Activated naive CD4-positive, alpha-beta T cell (primary cell): ENCODE measurements around the gene GGCX.
"Not testable (repeated sequence)": the region's sequence is repeated elsewhere in the genome, so short reads cannot be mapped to it uniquely, and the experiment has no call there.

Experiments used
- DNase-seq, 4 experiments: peaks; one replicate each; lab custom pipeline; 2025; lab: John Stamatoyannopoulos, UW

The GGCX gene

GRCh38 chr2:85575739-85576138 is 14.4 kb upstream of the GGCX start:
- DNase-seq: no peak

- no peak for DNase-seq
Measured at GRCh38 chr2:85566265-85566664, 5.0 kb upstream of the GGCX start.

GRCh38 chr2:85564144-85564563 is 2.9 kb upstream of the GGCX start:
- no peak for DNase-seq

GRCh38 chr2:85560812-85561279 is 447 bp downstream of the GGCX start:
- no peak for DNase-seq

- not testable (repeated sequence) for DNase-seq
Measured at GRCh38 chr2:85560403-85560726, 928 bp downstream of the GGCX start.

- DNase-seq: no peak
Measured at GRCh38 chr2:85558160-85558559, 3.1 kb downstream of the GGCX start.

- no peak for DNase-seq
Measured at GRCh38 chr2:85557130-85557529, 4.2 kb downstream of the GGCX start.

- no peak for DNase-seq
Measured at GRCh38 chr2:85554980-85555612, 6.2 kb downstream of the GGCX start.

- DNase-seq: no peak
Measured at GRCh38 chr2:85553184-85553583, 8.1 kb downstream of the GGCX start.

- DNase-seq: peak; percentile 65 to 81 (median 74)
Measured at GRCh38 chr2:85551698-85552678, 9.3 kb downstream of the GGCX start.

- DNase-seq: no peak
Measured at GRCh38 chr2:85550486-85550885, 10.8 kb downstream of the GGCX start.

- DNase-seq: no peak
Measured at GRCh38 chr2:85549826-85550225, 11.5 kb downstream of the GGCX start.

- no peak for DNase-seq
Measured at GRCh38 chr2:85549095-85549494, 12.2 kb downstream of the GGCX start.

- DNase-seq: no peak
Measured at GRCh38 chr2:85548608-85548900, 12.7 kb downstream of the GGCX start.

- no peak for DNase-seq
Measured at GRCh38 chr2:85547859-85548607, 13.3 kb downstream of the GGCX start.

GRCh38 chr2:85547089-85547858 is 14.0 kb downstream of the GGCX start:
- DNase-seq: no peak

- DNase-seq: no peak
Measured at GRCh38 chr2:85545780-85546240, 15.5 kb downstream of the GGCX start.

- not testable (repeated sequence) for DNase-seq
Measured at GRCh38 chr2:85544915-85545779, 16.1 kb downstream of the GGCX start.

GRCh38 chr2:85544254-85544691 is 17.0 kb downstream of the GGCX start:
- DNase-seq: not testable (repeated sequence)

- DNase-seq: no peak
Measured at GRCh38 chr2:85542777-85543176, 18.5 kb downstream of the GGCX start.
